ENCODE results near the gene RUSC1. TPM values are rescaled to one million over a fixed set of nuclear protein-coding genes. Genes with fewer than 3 reads are reported as not detected.
"Not testable (repeated sequence)": the region's sequence is repeated elsewhere in the genome, so short reads cannot be mapped to it uniquely, and the experiment has no call there.

Gene RUSC1
- total and polyA plus RNA-seq, 11 donors, result 14.6 to 28.0 (median 16.3) TPM

GRCh38 chr1:155325603-155325893 lies 4.9 kb downstream of the RUSC1 start:
- intact Hi-C loops (cut with DNase I), result loop anchor here in 2 of 10 donors (2.0 to 10.0 kb wide), 2 partner anchors 177 to 239 kb away; partner anchors contain the start of gene ASH1L (in 1 of the 2)
- 68 to 83% (median 75%) methylated on average over 4 to 6 of the region's 6 CpGs for WGBS, 4 donors
- ATAC-seq, result no peak
- H3K27me3 ChIP-seq, result no peaks in the 10 kb centered on the region
- no peak for TF ChIP-seq CTCF (IDR thresholded peaks at IDR 0.05)
- TF ChIP-seq POLR2A (IDR thresholded peaks at IDR 0.05), result no peak
- DNase-seq, result no peak
- H3K27ac ChIP-seq, result peak overlapping the region in 5 of 12 donors; percentile 92 to 99 (median 95)
- peaks cover 6 to 43% (median 25%) of the 10 kb centered on the region in 12 donors for H3K4me1 ChIP-seq
- H3K4me3 ChIP-seq, result peak overlapping the region in 7 of 12 donors; percentile 64 to 90 (median 79)
- H3K9me3 ChIP-seq, result no peaks in the 10 kb centered on the region
- H3K36me3 ChIP-seq, result peaks cover 0 to 47% (median 41%) of the 10 kb centered on the region in 9 donors

GRCh38 chr1:155326020-155326526 lies 5.4 kb downstream of the RUSC1 start:
- H3K27ac ChIP-seq, result peak overlapping the region in 1 of 12 donors; percentile 99
- WGBS, 4 donors, result 89 to 94% (median 90%) methylated on average over 6 of the region's 6 CpGs
- H3K9me3 ChIP-seq, result no peaks in the 10 kb centered on the region
- intact Hi-C loops (cut with DNase I), result loop anchor here in 1 of 10 donors (10.0 kb wide), 1 partner anchor 239 kb away; the partner anchor contains the start of gene ASH1L
- DNase-seq, result no peak
- H3K36me3 ChIP-seq, result peaks cover 0 to 52% (median 46%) of the 10 kb centered on the region in 9 donors
- H3K4me1 ChIP-seq, result peaks cover 6 to 38% (median 23%) of the 10 kb centered on the region in 12 donors
- no peak overlapping the region for H3K4me3 ChIP-seq
- H3K27me3 ChIP-seq, result no peaks in the 10 kb centered on the region
- no peak for TF ChIP-seq CTCF (IDR thresholded peaks at IDR 0.05)
- TF ChIP-seq POLR2A (IDR thresholded peaks at IDR 0.05), result no peak
- ATAC-seq, result no peak

GRCh38 chr1:155326631-155327037 lies 5.9 kb downstream of the RUSC1 start:
- intact Hi-C loops (cut with DNase I), result loop anchor here in 1 of 10 donors (10.0 kb wide), 1 partner anchor 238 kb away; the partner anchor contains the start of gene ASH1L
- DNase-seq (no peak), ATAC-seq (no peak)
- Histone ChIP-seq H3K36me3 (peaks cover 0 to 58% (median 52%) of the 10 kb centered on the region in 9 donors), H3K27me3 (no peaks in the 10 kb centered on the region), H3K4me1 (peaks cover 6 to 32% (median 17%) of the 10 kb centered on the region in 12 donors), H3K4me3 (no peak overlapping the region), H3K9me3 (no peaks in the 10 kb centered on the region), H3K27ac (no peak overlapping the region)
- TF ChIP-seq CTCF (IDR thresholded peaks at IDR 0.05), result no peak
- WGBS, 4 donors, result 75 to 90% (median 88%) methylated on average over 3 to 7 of the region's 7 CpGs

- no peak overlapping the region for H3K27ac ChIP-seq
- 88 to 92% (median 90%) methylated on average over 4 of the region's 4 CpGs for WGBS, 4 donors
- ATAC-seq (no peak), DNase-seq (no peak)
- no peaks in the 10 kb centered on the region for H3K27me3 ChIP-seq
- intact Hi-C loops (cut with DNase I), result loop anchor here in 1 of 10 donors (10.0 kb wide), 1 partner anchor 237 kb away; the partner anchor contains the start of gene ASH1L
- no peaks in the 10 kb centered on the region for H3K9me3 ChIP-seq
- H3K36me3 ChIP-seq, result peaks cover 0 to 66% (median 58%) of the 10 kb centered on the region in 9 donors
- peaks cover 0 to 19% (median 7%) of the 10 kb centered on the region in 12 donors for H3K4me1 ChIP-seq
- no peak overlapping the region for H3K4me3 ChIP-seq
- TF ChIP-seq POLR2A (IDR thresholded peaks at IDR 0.05) (no peak), CTCF (IDR thresholded peaks at IDR 0.05) (no peak)
Measured at GRCh38 chr1:155327981-155328380, 7.3 kb downstream of the RUSC1 start.

GRCh38 chr1:155328856-155329255 lies 8.2 kb downstream of the RUSC1 start:
- not testable (repeated sequence) for H3K27me3 ChIP-seq, H3K4me3 ChIP-seq, DNase-seq, ATAC-seq, H3K9me3 ChIP-seq, H3K27ac ChIP-seq
- Histone ChIP-seq H3K4me1 (peaks cover 0 to 19% (median 7%) of the 10 kb centered on the region in 12 donors), H3K36me3 (peaks cover 0 to 75% (median 66%) of the 10 kb centered on the region in 9 donors)
- 79 to 86% (median 82%) methylated on average over 7 of the region's 7 CpGs for WGBS, 4 donors
- intact Hi-C loops (cut with DNase I), result loop anchor here in 1 of 10 donors (10.0 kb wide), 1 partner anchor 236 kb away; the partner anchor contains the start of gene ASH1L

Measured in heart left ventricle (tissue), 16 donors.